ENCODE data around the gene CMBL.

- TF ChIP-seq, protein P1, sequence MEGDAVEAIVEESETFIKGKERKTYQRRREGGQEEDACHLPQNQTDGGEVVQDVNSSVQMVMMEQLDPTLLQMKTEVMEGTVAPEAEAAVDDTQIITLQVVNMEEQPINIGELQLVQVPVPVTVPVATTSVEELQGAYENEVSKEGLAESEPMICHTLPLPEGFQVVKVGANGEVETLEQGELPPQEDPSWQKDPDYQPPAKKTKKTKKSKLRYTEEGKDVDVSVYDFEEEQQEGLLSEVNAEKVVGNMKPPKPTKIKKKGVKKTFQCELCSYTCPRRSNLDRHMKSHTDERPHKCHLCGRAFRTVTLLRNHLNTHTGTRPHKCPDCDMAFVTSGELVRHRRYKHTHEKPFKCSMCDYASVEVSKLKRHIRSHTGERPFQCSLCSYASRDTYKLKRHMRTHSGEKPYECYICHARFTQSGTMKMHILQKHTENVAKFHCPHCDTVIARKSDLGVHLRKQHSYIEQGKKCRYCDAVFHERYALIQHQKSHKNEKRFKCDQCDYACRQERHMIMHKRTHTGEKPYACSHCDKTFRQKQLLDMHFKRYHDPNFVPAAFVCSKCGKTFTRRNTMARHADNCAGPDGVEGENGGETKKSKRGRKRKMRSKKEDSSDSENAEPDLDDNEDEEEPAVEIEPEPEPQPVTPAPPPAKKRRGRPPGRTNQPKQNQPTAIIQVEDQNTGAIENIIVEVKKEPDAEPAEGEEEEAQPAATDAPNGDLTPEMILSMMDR (IDR thresholded peaks at IDR 0.05) = no peak
- no peak for TF ChIP-seq POLR2A (IDR thresholded peaks at IDR 0.05)
- no peak for TF ChIP-seq POLR2AphosphoS5 (IDR thresholded peaks at IDR 0.05)
These were observed 29.7 kb downstream of the CMBL start for GRCh38 chr5:10277773-10278630.
